Ovary (tissue), 3 donors: ENCODE measurements around the gene BARHL1.

Source experiments
- CTCF ChIP-seq, 3 donors: fragments of 450-650 bp in 2 of 3; fragments of 200-600 bp in 1 of 3; IDR thresholded peaks; one replicate each; pipeline versions ENCODE4 v1.5.1 to v1.8.0; 2016 to 2022; ENCODE audit warnings: antibody characterized with exemption in 3 of 3, mild to moderate bottlenecking in 1 of 3
- EP300 ChIP-seq: sonication (generic); formaldehyde crosslinking; IDR thresholded peaks from one replicate; pipeline ENCODE4 v1.6.1; 2017; ENCODE audit warnings: antibody characterized with exemption
- POLR2A ChIP-seq: fragments of 450-650 bp; IDR thresholded peaks from one replicate; pipeline ENCODE4 v1.6.1; 2017; ENCODE audit warnings: antibody characterized with exemption, mild to moderate bottlenecking, moderate library complexity
- donor health status: DM: no; HTN: no; CAD: no.

- TF ChIP-seq CTCF (IDR thresholded peaks at IDR 0.05) (no peak), POLR2A (no peak), EP300 (no peak)
Observed at GRCh38 chr9:132594412-132594811, 12.0 kb downstream of the BARHL1 start.
